C4-2B (cell line): ENCODE measurements around the gene SVIP.

ENCODE experiments used
- H3K27ac ChIP-seq: fragments of 450-650 bp; 2 replicates; pipeline ENCODE4 v1.5.1; 2017
- CTCF ChIP-seq: fragments of 450-650 bp; conservative IDR thresholded peaks from 2 replicates; pipeline ENCODE4 v1.5.1; 2017; ENCODE audit warnings: mild to moderate bottlenecking
- ZFX ChIP-seq: fragments of 450-650 bp; IDR thresholded peaks from 2 replicates; pipeline ENCODE4 v1.6.1; 2017

The SVIP gene, protein sequence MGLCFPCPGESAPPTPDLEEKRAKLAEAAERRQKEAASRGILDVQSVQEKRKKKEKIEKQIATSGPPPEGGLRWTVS

DNA sequence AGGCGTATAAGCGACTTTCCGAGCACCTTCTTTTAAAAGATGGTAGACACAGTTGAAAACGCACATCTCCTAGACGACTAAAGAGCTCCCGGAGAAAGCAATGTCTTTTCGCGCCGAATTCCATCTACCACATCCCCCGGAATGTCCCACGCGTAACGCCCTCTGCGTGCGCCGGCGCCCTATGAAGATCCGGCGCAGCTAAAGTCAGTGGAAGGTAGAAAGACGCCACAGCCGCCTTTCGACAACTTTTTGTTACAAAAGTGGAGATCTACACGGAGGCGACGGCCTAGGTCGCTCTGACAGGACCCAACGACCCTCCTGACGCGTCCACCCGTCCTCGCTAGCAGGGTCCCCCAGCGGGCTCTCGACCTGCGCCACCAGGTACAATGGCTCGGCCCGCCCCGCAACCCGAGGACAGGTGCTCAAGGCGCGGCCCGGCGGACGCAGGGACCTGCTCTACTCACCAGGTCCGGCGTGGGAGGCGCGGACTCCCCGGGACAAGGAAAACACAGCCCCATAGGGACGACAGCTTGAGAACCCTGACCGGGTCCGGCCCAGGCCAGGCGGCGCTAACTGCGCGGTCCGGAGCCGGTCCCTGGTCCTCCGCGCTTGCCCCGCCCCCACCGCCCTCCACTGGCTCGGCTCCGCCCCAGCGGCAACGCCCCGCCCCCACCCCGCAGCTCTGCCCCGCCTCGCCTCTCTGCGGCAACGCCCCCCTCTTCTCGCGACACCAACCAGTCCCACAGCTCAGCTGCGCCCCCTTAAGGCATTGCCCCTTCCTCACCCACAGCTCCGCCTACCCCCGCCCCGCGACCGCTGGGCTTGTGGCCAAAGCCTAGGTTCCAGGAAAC lies at the start of gene SVIP:
SVIP (minus strand) TSS at position 571 of the 851 bp plus-strand sequence; CDS start at position 518, 53 bp downstream.
- peak within 1 kb of the TSS; percentile 90 for H3K27ac ChIP-seq

GRCh38 chr11:22878604-22879003 lies 49.0 kb upstream of the SVIP start:
- no peak overlapping the region for H3K27ac ChIP-seq
- TF ChIP-seq ZFX (no peak), CTCF (no peak)

More for the DNA sequence above, at the start of gene SVIP:
- TF ChIP-seq ZFX (peak; percentile 51), CTCF (peak; percentile 90)

GRCh38 chr11:22878039-22878438 lies 48.4 kb upstream of the SVIP start:
- TF ChIP-seq CTCF, result no peak
- no peak for TF ChIP-seq ZFX

GRCh38 chr11:22875869-22876473 lies 46.4 kb upstream of the SVIP start:
- TF ChIP-seq CTCF (peak; percentile 90), ZFX (no peak)
- no peak overlapping the region for H3K27ac ChIP-seq

More at GRCh38 chr11:22878039-22878438, 48.4 kb upstream of the SVIP start:
- no peak overlapping the region for H3K27ac ChIP-seq

GRCh38 chr11:22869325-22869724 lies 39.7 kb upstream of the SVIP start:
- no peak overlapping the region for H3K27ac ChIP-seq
- no peak for TF ChIP-seq ZFX
- TF ChIP-seq CTCF, result no peak

DNA sequence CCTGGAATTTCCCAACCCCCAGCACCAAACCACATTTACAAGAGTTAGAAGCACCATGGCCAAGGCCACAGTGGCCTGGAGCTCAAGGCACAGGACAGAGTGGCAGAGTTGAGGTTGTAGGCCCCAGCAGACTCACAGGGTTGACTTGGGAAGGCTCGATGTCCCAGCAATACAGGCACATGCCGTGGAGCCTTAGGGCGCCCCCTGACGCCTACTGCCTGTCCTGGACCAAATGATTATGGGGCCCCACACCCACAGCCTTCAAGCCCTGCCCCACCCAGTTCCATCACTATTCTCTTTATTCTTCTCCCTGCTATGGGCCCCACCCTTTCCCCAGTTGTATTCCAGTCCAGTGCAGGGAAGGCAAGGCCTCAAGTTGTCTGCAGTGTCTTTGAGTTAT lies 30.6 kb upstream of the SVIP start, which contains the start of gene CCDC179:
CCDC179 (minus strand) TSS at position 234 of the 400 bp plus-strand sequence; CDS start at position 181, 53 bp downstream.
- TF ChIP-seq ZFX, result no peak
- no peak for TF ChIP-seq CTCF
- H3K27ac ChIP-seq, result no peak within 1 kb of the TSS

- H3K27ac ChIP-seq, result no peak overlapping the region
- no peak for TF ChIP-seq CTCF
- no peak for TF ChIP-seq ZFX
Measured at GRCh38 chr11:22859756-22860155, 30.2 kb upstream of the SVIP start.
